HG02885 (cell line): Measurements from ENCODE around the gene ZFPL1.

Source experiments
- ATAC-seq: cut with Tn5 transposase; IDR thresholded peaks from one replicate; pipeline ENCODE4 v1.9.1; 2021; ENCODE audit warnings: mild to moderate bottlenecking; ENCODE audit not compliant: unreplicated experiment, poor library complexity

Gene ZFPL1

DNA sequence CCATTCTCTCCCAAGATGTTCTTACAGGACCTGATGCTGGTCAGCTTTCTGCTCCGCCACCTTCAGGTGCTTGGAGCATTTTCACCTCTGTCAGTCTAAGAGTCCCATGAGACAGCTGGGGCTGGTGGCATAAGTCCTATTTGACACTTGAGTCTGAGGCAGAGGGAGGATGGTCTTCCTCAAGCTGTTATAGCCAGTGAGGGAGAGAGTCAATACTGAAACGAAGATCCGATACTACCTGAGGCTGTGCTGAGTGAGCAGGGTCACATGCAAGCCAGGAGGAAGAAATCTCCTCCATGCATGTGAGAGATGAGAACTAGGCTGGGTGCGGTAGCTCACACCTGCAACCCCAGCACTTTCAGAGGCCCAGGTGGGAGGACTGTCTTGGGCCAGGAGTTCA, 5.6 kb downstream of the ZFPL1 start:
- ATAC-seq = no peak

DNA sequence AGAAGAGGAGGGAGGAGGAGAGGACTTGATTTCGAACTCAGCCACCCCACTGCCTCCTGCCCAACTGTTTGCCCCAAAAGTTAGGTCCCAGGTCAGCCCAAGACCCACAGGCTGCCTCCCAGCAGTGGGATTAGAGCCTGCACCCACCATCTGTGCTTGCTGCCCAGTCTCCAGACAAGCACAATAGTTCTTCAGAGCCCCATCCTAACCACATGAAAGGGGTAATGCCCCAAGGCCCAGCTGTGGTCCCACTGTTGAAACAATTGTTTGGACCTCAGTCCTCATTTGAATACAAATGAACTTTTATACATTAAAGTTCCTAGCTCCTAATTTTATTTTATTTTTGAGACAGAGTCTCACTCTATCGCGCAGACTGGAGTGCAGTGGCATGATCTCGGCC, 6.6 kb downstream of the ZFPL1 start:
- ATAC-seq = no peak

GRCh38 chr11:65095427-65095826, 11.4 kb downstream of the ZFPL1 start:
- ATAC-seq = no peak

DNA sequence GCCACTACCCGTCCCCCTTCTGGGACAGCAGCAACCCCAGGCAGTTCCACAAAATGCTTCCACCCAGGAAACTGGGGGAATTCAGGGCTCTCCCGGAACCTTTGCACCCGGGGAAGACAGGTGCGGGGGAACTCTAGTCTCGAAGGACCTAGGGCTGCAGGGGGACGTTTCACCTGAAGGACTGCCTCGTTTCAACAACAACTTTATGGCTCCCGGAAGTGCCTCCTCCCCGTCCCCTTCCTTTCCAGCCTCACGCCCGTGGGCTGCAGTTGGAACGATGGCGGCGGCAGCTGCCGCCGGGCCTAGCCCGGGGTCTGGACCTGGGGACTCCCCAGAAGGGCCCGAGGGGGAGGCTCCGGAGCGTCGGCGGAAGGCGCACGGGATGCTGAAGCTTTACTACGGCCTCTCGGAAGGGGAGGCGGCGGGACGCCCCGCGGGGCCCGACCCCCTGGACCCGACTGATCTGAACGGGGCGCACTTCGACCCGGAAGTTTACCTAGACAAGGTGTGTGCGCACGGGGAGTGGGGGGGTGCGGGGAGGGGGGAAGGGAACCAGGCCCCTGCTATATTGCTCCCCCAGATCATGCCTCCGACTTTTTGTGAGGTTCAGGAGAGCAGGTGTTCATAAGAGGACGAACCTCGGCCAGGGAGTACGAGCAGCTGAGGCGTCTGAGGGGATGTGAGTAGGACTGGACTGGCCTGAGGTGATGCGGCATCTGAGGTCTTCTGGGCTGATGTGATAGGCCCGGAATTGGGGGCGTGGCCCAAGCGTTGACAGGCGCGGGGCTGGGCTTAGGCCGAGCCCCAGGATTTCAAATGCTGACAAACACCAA, 12.2 kb downstream of the ZFPL1 start, which contains the start of gene VPS51:
TSS of gene VPS51 (plus strand) at position 241 of the 833 bp plus-strand sequence. CDS start at position 278, 37 bp downstream.
- peak; percentile 88 for ATAC-seq

DNA sequence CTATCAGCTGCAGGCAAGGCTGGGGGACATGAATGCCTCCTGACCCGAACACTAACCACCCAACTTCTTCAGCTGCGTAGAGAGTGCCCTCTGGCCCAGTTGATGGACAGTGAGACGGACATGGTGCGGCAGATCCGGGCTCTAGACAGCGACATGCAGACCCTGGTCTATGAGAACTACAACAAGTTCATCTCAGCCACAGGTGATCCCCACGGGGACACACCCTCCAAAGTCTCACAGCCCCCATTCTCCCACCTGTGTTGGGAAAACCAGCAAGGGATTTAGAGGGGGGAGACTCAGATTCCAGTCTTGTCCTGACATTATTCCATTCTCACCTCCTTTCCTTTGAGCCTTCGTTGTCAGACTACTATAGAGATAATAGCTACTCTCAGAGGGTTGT, 12.9 kb downstream of the ZFPL1 start:
- no peak for ATAC-seq

GRCh38 chr11:65100674-65101350, 16.8 kb downstream of the ZFPL1 start:
- ATAC-seq = no peak

GRCh38 chr11:65102142-65103095, 18.4 kb downstream of the ZFPL1 start:
- no peak for ATAC-seq

DNA sequence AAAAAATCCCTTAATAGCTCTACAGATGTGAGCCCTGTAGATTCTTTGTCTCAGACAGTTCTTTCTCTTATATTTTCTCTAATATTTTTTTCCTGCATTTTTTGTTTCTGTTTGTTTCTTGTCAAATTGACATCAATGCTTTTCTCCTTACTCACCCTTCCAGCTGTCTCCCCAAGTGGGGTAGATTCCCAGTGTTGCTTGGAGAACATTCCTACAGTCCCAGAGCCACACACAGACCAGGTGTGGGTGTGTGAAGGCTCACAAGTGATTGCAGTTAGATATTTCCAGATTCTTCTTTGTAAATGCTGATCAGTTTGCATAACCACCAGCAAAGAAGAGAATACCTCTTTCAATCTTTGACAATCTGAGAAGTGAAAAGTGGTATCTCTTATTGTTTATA, 19.5 kb downstream of the ZFPL1 start:
- ATAC-seq = no peak

GRCh38 chr11:65104628-65105027, 20.6 kb downstream of the ZFPL1 start:
- no peak for ATAC-seq

- no peak for ATAC-seq
These were observed 23.1 kb downstream of the ZFPL1 start for GRCh38 chr11:65107078-65107477.

- ATAC-seq = no peak
These were observed 23.9 kb downstream of the ZFPL1 start for GRCh38 chr11:65107751-65108468.

- no peak for ATAC-seq
These were observed 24.6 kb downstream of the ZFPL1 start for GRCh38 chr11:65108469-65109123.

GRCh38 chr11:65109231-65110198, 25.5 kb downstream of the ZFPL1 start:
- ATAC-seq = no peak

DNA sequence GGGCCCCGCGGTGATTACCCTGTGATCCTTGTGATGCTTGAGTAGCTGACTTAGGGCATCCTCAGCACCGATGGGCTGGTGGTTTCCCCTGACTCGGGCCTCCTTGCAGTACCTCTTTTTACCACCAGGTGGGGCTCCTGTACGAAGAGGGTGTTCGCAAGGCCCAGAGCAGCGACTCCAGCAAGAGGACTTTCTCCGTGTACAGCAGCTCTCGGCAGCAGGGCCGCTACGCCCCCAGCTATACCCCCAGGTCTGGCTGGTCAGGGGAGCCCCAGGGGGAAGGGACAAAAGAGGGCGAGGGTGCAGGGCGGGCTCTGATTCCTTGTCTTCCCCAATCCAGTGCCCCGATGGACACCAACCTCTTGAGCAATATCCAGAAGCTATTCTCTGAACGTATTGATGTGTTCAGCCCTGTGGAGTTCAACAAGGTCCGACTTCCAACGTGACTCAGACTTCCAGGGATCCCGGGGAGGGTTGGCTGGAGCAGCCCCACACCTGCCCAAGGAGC, 26.4 kb downstream of the ZFPL1 start:
- ATAC-seq = peak; percentile 35

GRCh38 chr11:65111159-65111743, 27.2 kb downstream of the ZFPL1 start:
- ATAC-seq = no peak

DNA sequence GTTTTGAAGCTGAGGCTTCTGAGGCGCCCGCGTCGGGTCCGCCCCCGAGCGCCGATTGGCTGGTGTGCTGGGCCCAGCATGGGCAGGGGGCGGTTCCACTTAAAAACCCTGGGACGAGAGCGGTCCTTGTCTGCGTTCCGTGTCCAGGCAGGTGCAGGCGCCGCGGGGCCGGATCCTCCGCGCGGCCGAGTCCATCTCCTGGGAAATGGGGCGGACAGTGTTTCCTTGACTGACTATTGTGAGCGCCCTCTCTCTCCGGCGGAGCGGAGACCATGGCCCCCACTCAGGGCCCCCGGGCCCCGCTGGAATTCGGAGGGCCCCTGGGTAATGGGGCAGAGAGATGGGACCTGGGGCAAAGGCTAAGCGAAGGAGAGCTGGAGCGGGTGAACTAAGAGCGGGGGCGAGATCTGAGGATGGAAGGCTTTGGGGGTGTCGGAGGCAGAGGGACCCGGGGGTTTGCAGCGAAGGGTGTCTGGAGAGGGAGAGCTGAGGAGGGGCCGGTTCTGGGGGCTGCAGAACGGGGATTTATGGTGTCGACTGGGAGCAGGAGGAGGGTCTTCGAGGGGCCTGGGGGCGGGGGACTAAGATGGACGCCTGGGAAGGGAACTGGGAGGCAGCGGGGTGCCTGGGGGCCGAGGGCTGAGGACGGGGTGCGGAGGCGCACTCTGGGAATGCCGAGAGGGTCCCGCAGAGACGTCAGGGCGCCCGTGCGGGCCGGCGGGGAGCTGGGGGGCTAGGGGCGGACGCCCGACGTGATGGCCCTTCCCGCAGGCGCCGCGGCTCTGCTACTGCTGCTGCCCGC, 27.9 kb downstream of the ZFPL1 start, which contains the start of gene TM7SF2:
TSS of gene TM7SF2 (plus strand) at position 129 of the 802 bp plus-strand sequence. CDS start at position 273, 144 bp downstream.
- ATAC-seq = peak; percentile 74
